Mucosa of descending colon (tissue), 3 donors: ENCODE measurements around the gene SIMC1. TPM values are rescaled to one million over a fixed set of nuclear protein-coding genes. Genes with fewer than 3 reads are reported as not detected.

Experiments used
- ATAC-seq: fragments of 200-7000 bp; cut with Tn5 transposase; one replicate; pipeline ENCODE4 v1.9.1; 2020; ENCODE audit warnings: mild to moderate bottlenecking, moderate library complexity
- DNase-seq, 3 donors: peaks; one replicate each; pipeline ENCODE4 v3.0.0-alpha.2; 2020
- H3K36me3 ChIP-seq: fragments of 200-600 bp; one replicate; pipeline ENCODE4 v1.8.0; 2021; ENCODE audit warnings: low read depth, mild to moderate bottlenecking
- H3K4me1 ChIP-seq: fragments of 200-600 bp; one replicate; pipeline ENCODE4 v1.8.0; 2021; ENCODE audit warnings: low read depth, mild to moderate bottlenecking
- H3K4me3 ChIP-seq: fragments of 200-600 bp; one replicate; pipeline ENCODE4 v1.8.0; 2021; ENCODE audit warnings: mild to moderate bottlenecking
- H3K9me3 ChIP-seq: fragments of 200-600 bp; one replicate; pipeline ENCODE4 v1.8.0; 2021; ENCODE audit warnings: mild to moderate bottlenecking
- intact Hi-C, 2 donors: fragments of 100-400 bp; cut with DNase I in 1 of 2; cut with micrococcal nuclease in 1 of 2; formaldehyde crosslinking; loops; one replicate each; pipeline versions ENCODE4 v1.11.0 to v1.11.1; 2022; cut with DNase I, micrococcal nuclease
- total RNA-seq, 3 donors: library from RNA; stranded (reverse); fragmentation: NEBNext Ultra II Directional in 2 of 3; extraction: Animal tissue kit (Norgen Biotek cat#: 25700) in 2 of 3; gene quantifications; one replicate each; pipeline versions ENCODE4 v1.2.1 to v1.2.4, GENCODE V29; 2021 to 2023
- TF ChIP-seq, protein P1 (sequence below): fragments of 200-600 bp; IDR thresholded peaks from one replicate; pipeline ENCODE4 v1.8.0; 2022; ENCODE audit warnings: antibody characterized with exemption, mild to moderate bottlenecking
- donor health status: DM: no; HTN: no; CAD: no; lungs with moderate emphysema.
- donor health status: DM: no; HTN: no; CAD: no.
- donor health status: DM: no; HTN: yes; CAD: no.

SIMC1 gene
- total RNA-seq, 3 donors from 2014 or later = 22.5 to 26.7 (median 26.0) TPM

GRCh38 chr5:176353533-176353932 lies 115.3 kb downstream of the SIMC1 start:
- ATAC-seq = no peak
- Histone ChIP-seq H3K4me1 (no peaks in the 10 kb centered on the region), H3K36me3 (peaks cover 3% of the 10 kb centered on the region), H3K9me3 (no peaks in the 10 kb centered on the region), H3K4me3 (no peak overlapping the region)
- intact Hi-C loops = no loop called here
- no peak for DNase-seq
- TF ChIP-seq, protein P1, sequence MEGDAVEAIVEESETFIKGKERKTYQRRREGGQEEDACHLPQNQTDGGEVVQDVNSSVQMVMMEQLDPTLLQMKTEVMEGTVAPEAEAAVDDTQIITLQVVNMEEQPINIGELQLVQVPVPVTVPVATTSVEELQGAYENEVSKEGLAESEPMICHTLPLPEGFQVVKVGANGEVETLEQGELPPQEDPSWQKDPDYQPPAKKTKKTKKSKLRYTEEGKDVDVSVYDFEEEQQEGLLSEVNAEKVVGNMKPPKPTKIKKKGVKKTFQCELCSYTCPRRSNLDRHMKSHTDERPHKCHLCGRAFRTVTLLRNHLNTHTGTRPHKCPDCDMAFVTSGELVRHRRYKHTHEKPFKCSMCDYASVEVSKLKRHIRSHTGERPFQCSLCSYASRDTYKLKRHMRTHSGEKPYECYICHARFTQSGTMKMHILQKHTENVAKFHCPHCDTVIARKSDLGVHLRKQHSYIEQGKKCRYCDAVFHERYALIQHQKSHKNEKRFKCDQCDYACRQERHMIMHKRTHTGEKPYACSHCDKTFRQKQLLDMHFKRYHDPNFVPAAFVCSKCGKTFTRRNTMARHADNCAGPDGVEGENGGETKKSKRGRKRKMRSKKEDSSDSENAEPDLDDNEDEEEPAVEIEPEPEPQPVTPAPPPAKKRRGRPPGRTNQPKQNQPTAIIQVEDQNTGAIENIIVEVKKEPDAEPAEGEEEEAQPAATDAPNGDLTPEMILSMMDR = no peak

DNA sequence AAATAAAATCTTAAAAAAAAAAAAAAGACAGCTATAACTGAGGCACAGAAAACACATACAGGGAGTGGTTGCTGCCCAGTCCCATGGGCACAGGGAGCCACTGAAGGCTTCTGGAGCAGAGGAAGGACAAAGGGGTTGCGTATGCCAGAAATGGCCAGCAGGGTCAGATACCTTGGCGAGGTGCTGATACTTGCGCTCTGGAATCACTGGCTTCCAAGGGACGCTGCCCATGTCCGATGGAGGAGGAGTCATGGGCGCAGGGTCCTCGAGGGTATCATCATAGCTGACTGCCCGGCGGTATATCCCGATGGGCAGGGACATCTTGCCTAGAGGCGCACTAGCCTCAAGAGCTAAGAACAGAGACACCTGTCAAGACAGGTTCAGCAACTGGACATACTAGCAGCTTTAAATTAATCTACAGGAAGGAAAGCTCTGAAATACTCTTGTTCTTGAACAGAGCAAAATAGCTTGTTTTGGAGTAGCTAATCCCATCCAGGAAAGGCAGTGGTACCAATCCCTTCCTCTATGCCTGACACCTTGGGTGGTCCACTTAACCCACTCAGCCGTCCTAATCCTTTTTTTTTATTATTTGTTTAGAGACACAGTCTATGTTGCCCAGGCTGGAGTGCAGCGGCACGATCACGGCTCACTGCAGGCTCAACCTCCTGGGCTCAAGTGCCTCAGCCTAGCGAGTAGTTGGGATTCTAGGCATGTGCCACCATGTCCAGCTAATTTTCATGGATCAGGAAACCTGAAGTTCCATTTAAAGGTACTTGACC lies 117.4 kb downstream of the SIMC1 start:
- intact Hi-C loops = no loop called here
- ATAC-seq = no peak

DNA sequence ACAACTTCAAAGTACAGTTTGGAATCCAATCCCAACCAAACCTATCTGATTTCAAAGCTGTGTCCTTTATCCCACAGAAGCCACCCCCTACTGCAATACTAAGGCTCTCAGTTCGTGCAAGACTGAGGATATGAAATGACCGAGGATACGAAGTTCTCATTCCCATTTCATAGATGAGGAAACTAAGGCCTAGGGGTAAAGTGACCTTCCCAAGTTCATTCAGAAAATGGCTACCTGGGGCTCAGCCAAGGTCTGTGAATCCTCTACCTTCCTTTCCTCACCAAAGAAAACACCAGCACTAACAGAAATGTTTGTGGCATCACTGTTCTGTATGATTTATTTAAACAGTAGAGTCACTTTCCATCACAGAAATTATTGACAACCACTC lies 117.9 kb downstream of the SIMC1 start:
- H3K4me1 ChIP-seq = peaks cover 8% of the 10 kb centered on the region
- DNase-seq (no peak), ATAC-seq (no peak)
- no peak overlapping the region for H3K4me3 ChIP-seq
- no peaks in the 10 kb centered on the region for H3K9me3 ChIP-seq
- intact Hi-C loops = no loop called here
- H3K36me3 ChIP-seq = no peaks in the 10 kb centered on the region
- TF ChIP-seq, protein P1 = no peak

More for the DNA sequence above, 117.4 kb downstream of the SIMC1 start:
- Histone ChIP-seq H3K4me3 (no peak overlapping the region), H3K4me1 (peaks cover 7% of the 10 kb centered on the region), H3K36me3 (no peaks in the 10 kb centered on the region), H3K9me3 (no peaks in the 10 kb centered on the region)
- no peak for DNase-seq
- TF ChIP-seq, protein P1 = no peak

- H3K4me1 ChIP-seq = peaks cover 8% of the 10 kb centered on the region
- H3K9me3 ChIP-seq = no peaks in the 10 kb centered on the region
- intact Hi-C loops = no loop called here
- DNase-seq (no peak), ATAC-seq (no peak)
- H3K36me3 ChIP-seq = no peaks in the 10 kb centered on the region
- TF ChIP-seq, protein P1 = no peak
- no peak overlapping the region for H3K4me3 ChIP-seq
These were observed 121.4 kb downstream of the SIMC1 start for GRCh38 chr5:176359658-176360057.

- intact Hi-C loops = no loop called here
- DNase-seq = peak in 2 of 3 donors; percentile 33 to 64
These were observed 122.7 kb downstream of the SIMC1 start for GRCh38 chr5:176360894-176361436.

More at GRCh38 chr5:176360894-176361436, 122.7 kb downstream of the SIMC1 start:
- peak; percentile 33 for ATAC-seq
- Histone ChIP-seq H3K4me1 (peaks cover 11% of the 10 kb centered on the region), H3K36me3 (no peaks in the 10 kb centered on the region), H3K4me3 (peak overlapping the region; percentile 56), H3K9me3 (no peaks in the 10 kb centered on the region)
- TF ChIP-seq, protein P1 = no peak
